Activated T-cell treated with anti-CD3 and anti-CD28 coated beads for 4 hours (primary cell): ENCODE measurements around the gene KANSL1L.
"Not testable (repeated sequence)": the region's sequence is repeated elsewhere in the genome, so short reads cannot be mapped to it uniquely, and the experiment has no call there.

Source experiments
- DNase-seq: peaks from one replicate; pipeline ENCODE4 v3.0.0-alpha.2; 2020

KANSL1L gene

GRCh38 chr2:210171309-210172218 lies at the start of gene KANSL1L:
KANSL1L (minus strand) TSS chr2:210171409; CDS start chr2:210154582, 16,827 bp downstream.
- DNase-seq = peak; percentile 97

- no peak for DNase-seq
Measured at GRCh38 chr2:210215120-210215519, 43.9 kb upstream of the KANSL1L start.

GRCh38 chr2:210210185-210210584 lies 39.0 kb upstream of the KANSL1L start:
- DNase-seq = no peak

- DNase-seq = no peak
Measured at GRCh38 chr2:210207929-210208328, 36.7 kb upstream of the KANSL1L start.

- DNase-seq = no peak
Measured at GRCh38 chr2:210203558-210203957, 32.3 kb upstream of the KANSL1L start.

GRCh38 chr2:210203147-210203546 lies 31.9 kb upstream of the KANSL1L start:
- DNase-seq = no peak

GRCh38 chr2:210199854-210200253 lies 28.6 kb upstream of the KANSL1L start:
- no peak for DNase-seq

- DNase-seq = no peak
Measured at GRCh38 chr2:210199186-210199765, 28.1 kb upstream of the KANSL1L start.

GRCh38 chr2:210198326-210198725 lies 27.1 kb upstream of the KANSL1L start:
- no peak for DNase-seq

GRCh38 chr2:210197720-210198119 lies 26.5 kb upstream of the KANSL1L start:
- DNase-seq = no peak

GRCh38 chr2:210195101-210195852 lies 24.1 kb upstream of the KANSL1L start:
- DNase-seq = no peak

GRCh38 chr2:210190345-210190744 lies 19.1 kb upstream of the KANSL1L start:
- DNase-seq = no peak

GRCh38 chr2:210189452-210190138 lies 18.4 kb upstream of the KANSL1L start:
- no peak for DNase-seq

GRCh38 chr2:210188755-210189154 lies 17.5 kb upstream of the KANSL1L start:
- DNase-seq = no peak

- no peak for DNase-seq
Measured at GRCh38 chr2:210188190-210188589, 17.0 kb upstream of the KANSL1L start.

- not testable (repeated sequence) for DNase-seq
Measured at GRCh38 chr2:210183936-210184335, 12.7 kb upstream of the KANSL1L start.

GRCh38 chr2:210181606-210182088 lies 10.4 kb upstream of the KANSL1L start:
- not testable (repeated sequence) for DNase-seq

- not testable (repeated sequence) for DNase-seq
Measured at GRCh38 chr2:210181033-210181605, 9.9 kb upstream of the KANSL1L start.

GRCh38 chr2:210180477-210180876 lies 9.3 kb upstream of the KANSL1L start:
- DNase-seq = no peak

GRCh38 chr2:210179351-210179990 lies 8.3 kb upstream of the KANSL1L start:
- no peak for DNase-seq

GRCh38 chr2:210177769-210178168 lies 6.6 kb upstream of the KANSL1L start:
- DNase-seq = no peak

GRCh38 chr2:210177115-210177514 lies 5.9 kb upstream of the KANSL1L start:
- DNase-seq = not testable (repeated sequence)
